22Rv1 (cell line): Measurements from ENCODE around the gene TGFBR3.

ENCODE experiments used
- ZFX ChIP-seq: fragments of 450-650 bp; IDR thresholded peaks from 2 replicates; pipeline ENCODE4 v1.6.1; 2017; ENCODE audit warnings: antibody characterized with exemption, borderline replicate concordance
- TF ChIP-seq, protein P1 (sequence below): fragments of 450-650 bp; IDR thresholded peaks from 2 replicates; pipeline ENCODE4 v1.5.1; 2017; ENCODE audit warnings: mild to moderate bottlenecking

DNA sequence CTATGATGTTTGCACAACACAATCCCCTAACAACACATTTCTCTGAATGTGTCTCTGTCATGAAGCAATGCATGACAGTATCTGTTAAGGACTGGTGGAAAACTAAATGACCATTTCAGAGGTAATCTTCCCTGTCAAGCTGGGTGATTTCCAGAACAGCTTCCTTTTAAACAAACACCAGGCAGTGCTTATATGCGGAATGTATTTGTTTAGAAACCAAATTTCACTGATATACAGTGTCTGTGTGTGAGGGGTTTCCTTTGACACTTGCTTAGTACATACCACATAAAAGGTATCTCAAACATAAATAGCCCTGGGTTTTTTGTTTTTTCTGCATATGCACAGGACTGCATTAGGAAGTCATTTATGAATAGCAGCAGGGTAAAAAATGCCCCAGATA, 95.6 kb downstream of the TGFBR3 start:
- TF ChIP-seq, protein P1, sequence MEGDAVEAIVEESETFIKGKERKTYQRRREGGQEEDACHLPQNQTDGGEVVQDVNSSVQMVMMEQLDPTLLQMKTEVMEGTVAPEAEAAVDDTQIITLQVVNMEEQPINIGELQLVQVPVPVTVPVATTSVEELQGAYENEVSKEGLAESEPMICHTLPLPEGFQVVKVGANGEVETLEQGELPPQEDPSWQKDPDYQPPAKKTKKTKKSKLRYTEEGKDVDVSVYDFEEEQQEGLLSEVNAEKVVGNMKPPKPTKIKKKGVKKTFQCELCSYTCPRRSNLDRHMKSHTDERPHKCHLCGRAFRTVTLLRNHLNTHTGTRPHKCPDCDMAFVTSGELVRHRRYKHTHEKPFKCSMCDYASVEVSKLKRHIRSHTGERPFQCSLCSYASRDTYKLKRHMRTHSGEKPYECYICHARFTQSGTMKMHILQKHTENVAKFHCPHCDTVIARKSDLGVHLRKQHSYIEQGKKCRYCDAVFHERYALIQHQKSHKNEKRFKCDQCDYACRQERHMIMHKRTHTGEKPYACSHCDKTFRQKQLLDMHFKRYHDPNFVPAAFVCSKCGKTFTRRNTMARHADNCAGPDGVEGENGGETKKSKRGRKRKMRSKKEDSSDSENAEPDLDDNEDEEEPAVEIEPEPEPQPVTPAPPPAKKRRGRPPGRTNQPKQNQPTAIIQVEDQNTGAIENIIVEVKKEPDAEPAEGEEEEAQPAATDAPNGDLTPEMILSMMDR = no peak
- TF ChIP-seq ZFX = no peak
